Measurements from ENCODE around the gene FRMD3.

FRMD3 gene

GRCh38 chr9:83285445-83286225, 252.6 kb downstream of the FRMD3 start:
- Mint-ChIP-seq H3K36me3 (ENCODE audit: low read depth) (no peaks in the 10 kb centered on the region), H3K27me3 (ENCODE audit: low read depth) (peaks cover 4% of the 10 kb centered on the region), H3K4me1 (peaks cover 38% of the 10 kb centered on the region), H3K9me3 (no peaks in the 10 kb centered on the region), H3K27ac (peak overlapping the region; percentile 32 to 41 (median 33)), H3K4me3 (no peak overlapping the region)
- TF ChIP-seq CTCF (IDR thresholded peaks at IDR 0.05; ENCODE audit: unreplicated experiment in 3 of 3), result no peak

- Mint-ChIP-seq H3K9me3 (no peaks in the 10 kb centered on the region), H3K4me1 (peaks cover 41% of the 10 kb centered on the region), H3K36me3 (ENCODE audit: low read depth) (no peaks in the 10 kb centered on the region), H3K27ac (peak overlapping the region; percentile 24 to 44 (median 41)), H3K4me3 (no peak overlapping the region), H3K27me3 (ENCODE audit: low read depth) (peaks cover 4% of the 10 kb centered on the region)
- no peak for TF ChIP-seq CTCF (IDR thresholded peaks at IDR 0.05; ENCODE audit: unreplicated experiment in 3 of 3)
Observed at GRCh38 chr9:83284746-83285145, 253.5 kb downstream of the FRMD3 start.

- no peaks in the 10 kb centered on the region for H3K27me3 Mint-ChIP-seq (ENCODE audit: low read depth)
- peaks cover 42% of the 10 kb centered on the region for H3K4me1 Mint-ChIP-seq
- H3K9me3 Mint-ChIP-seq, result no peaks in the 10 kb centered on the region
- TF ChIP-seq CTCF (IDR thresholded peaks at IDR 0.05; ENCODE audit: unreplicated experiment in 3 of 3), result no peak
- peaks cover 1% of the 10 kb centered on the region for H3K36me3 Mint-ChIP-seq (ENCODE audit: low read depth)
- H3K27ac Mint-ChIP-seq, result peak overlapping the region in 1 of 3 experiments; percentile 27
- H3K4me3 Mint-ChIP-seq, result no peak overlapping the region
Observed at GRCh38 chr9:83283528-83283927, 254.7 kb downstream of the FRMD3 start.

GRCh38 chr9:83281306-83282255, 256.6 kb downstream of the FRMD3 start:
- no peaks in the 10 kb centered on the region for H3K27me3 Mint-ChIP-seq (ENCODE audit: low read depth)
- H3K27ac Mint-ChIP-seq, result peak overlapping the region; percentile 71 to 91 (median 78)
- H3K4me3 Mint-ChIP-seq, result peak overlapping the region in 2 of 3 experiments; percentile 2 to 18
- peaks cover 42% of the 10 kb centered on the region for H3K4me1 Mint-ChIP-seq
- peaks cover 8% of the 10 kb centered on the region for H3K36me3 Mint-ChIP-seq (ENCODE audit: low read depth)
- H3K9me3 Mint-ChIP-seq, result no peaks in the 10 kb centered on the region
- no peak for TF ChIP-seq CTCF (IDR thresholded peaks at IDR 0.05; ENCODE audit: unreplicated experiment in 3 of 3)

GRCh38 chr9:83280790-83281189, 257.4 kb downstream of the FRMD3 start:
- H3K4me1 Mint-ChIP-seq, result peaks cover 39% of the 10 kb centered on the region
- no peak overlapping the region for H3K4me3 Mint-ChIP-seq
- H3K27ac Mint-ChIP-seq, result peak overlapping the region; percentile 71 to 91 (median 78)
- peaks cover 8% of the 10 kb centered on the region for H3K36me3 Mint-ChIP-seq (ENCODE audit: low read depth)
- no peaks in the 10 kb centered on the region for H3K9me3 Mint-ChIP-seq
- TF ChIP-seq CTCF (IDR thresholded peaks at IDR 0.05; ENCODE audit: unreplicated experiment in 3 of 3), result no peak
- H3K27me3 Mint-ChIP-seq (ENCODE audit: low read depth), result no peaks in the 10 kb centered on the region
